ENCODE measurements around the gene HGS.

Gene HGS

GRCh38 chr17:81683584-81684441, at the start of gene HGS, which contains the start of gene ARL16:
Gene HGS, plus strand, starts transcription at chr17:81684011. Its CDS starts 56 bp downstream, at chr17:81684067.
Gene ARL16, minus strand, starts transcription at chr17:81683797. Its CDS starts 44 bp downstream, at chr17:81683753.
- DNase-seq (ENCODE audit: low read depth in 2 of 2) = peak; percentile 88 to 89

GRCh38 chr17:81635431-81635830, 48.4 kb upstream of the HGS start:
- no peak for DNase-seq (ENCODE audit: low read depth in 2 of 2)

GRCh38 chr17:81635973-81636504, 47.8 kb upstream of the HGS start:
- DNase-seq (ENCODE audit: low read depth in 2 of 2) = no peak

GRCh38 chr17:81636505-81637288, 47.1 kb upstream of the HGS start, which contains the start of the genes NPLOC4 and TSPAN10:
Gene NPLOC4, minus strand, starts transcription at chr17:81637112. Its CDS starts 182 bp downstream, at chr17:81636930.
Gene TSPAN10, plus strand, starts transcription at chr17:81637196. Its CDS starts 5,217 bp downstream, at chr17:81642413.
- DNase-seq (ENCODE audit: low read depth in 2 of 2) = peak; percentile 55 to 76

GRCh38 chr17:81638683-81639082, 45.1 kb upstream of the HGS start:
- DNase-seq (ENCODE audit: low read depth in 2 of 2) = no peak

GRCh38 chr17:81640011-81640410, 43.8 kb upstream of the HGS start:
- no peak for DNase-seq (ENCODE audit: low read depth in 2 of 2)

GRCh38 chr17:81641825-81642489, 41.9 kb upstream of the HGS start:
- DNase-seq (ENCODE audit: low read depth in 2 of 2) = no peak

- no peak for DNase-seq (ENCODE audit: low read depth in 2 of 2)
Measured at GRCh38 chr17:81644496-81644895, 39.3 kb upstream of the HGS start.

GRCh38 chr17:81644976-81645952, 38.5 kb upstream of the HGS start:
- no peak for DNase-seq (ENCODE audit: low read depth in 2 of 2)

- no peak for DNase-seq (ENCODE audit: low read depth in 2 of 2)
Measured at GRCh38 chr17:81646869-81647600, 36.8 kb upstream of the HGS start.

GRCh38 chr17:81647640-81648012, 36.2 kb upstream of the HGS start:
- DNase-seq (ENCODE audit: low read depth in 2 of 2) = no peak

- DNase-seq (ENCODE audit: low read depth in 2 of 2) = no peak
Measured at GRCh38 chr17:81648013-81648706, 35.7 kb upstream of the HGS start.

- DNase-seq (ENCODE audit: low read depth in 2 of 2) = no peak
Measured at GRCh38 chr17:81648707-81649085, 35.1 kb upstream of the HGS start.

GRCh38 chr17:81650951-81651350, 32.9 kb upstream of the HGS start:
- no peak for DNase-seq (ENCODE audit: low read depth in 2 of 2)

- DNase-seq (ENCODE audit: low read depth in 2 of 2) = no peak
Measured at GRCh38 chr17:81651692-81652091, 32.1 kb upstream of the HGS start.

GRCh38 chr17:81652906-81653771, 30.7 kb upstream of the HGS start:
- no peak for DNase-seq (ENCODE audit: low read depth in 2 of 2)

- no peak for DNase-seq (ENCODE audit: low read depth in 2 of 2)
Measured at GRCh38 chr17:81655378-81656117, 28.3 kb upstream of the HGS start.
